Bronchial epithelial cell (primary cell): Measurements from ENCODE around the gene ANKRD6. TPM values are rescaled to one million over a fixed set of nuclear protein-coding genes. Genes with fewer than 3 reads are reported as not detected.

Experiments used
- DNase-seq: peaks from one replicate; pipeline ENCODE4 v3.0.0-alpha.2; 2010; ENCODE audit warnings: low read depth
- FAIRE-seq: peaks from 2 replicates; lab custom pipeline; 2011; peaks lifted over from hg19 to GRCh38; lab: Jason Lieb, UNC
- H3K27me3 ChIP-seq: 2 replicates; pipeline ENCODE4 v1.5.1; 2011; ENCODE audit warnings: low read length; ENCODE audit not compliant: control insufficient read depth, insufficient read depth
- H3K36me3 ChIP-seq: 2 replicates; pipeline ENCODE4 v1.5.1; 2011; ENCODE audit warnings: low read length; ENCODE audit not compliant: control insufficient read depth, insufficient read depth
- H3K4me3 ChIP-seq: 2 replicates; pipeline ENCODE4 v1.5.1; 2011; ENCODE audit warnings: mild to moderate bottlenecking, low read depth, low read length, control low read depth
- total RNA-seq: library from RNA; depleted of rRNA; stranded (reverse); fragments of >200 nt; gene quantifications from 2 replicates; pipeline ENCODE4 v1.2.1, GENCODE V29; 2014
- TF ChIP-seq, protein P1 (sequence below): IDR thresholded peaks from 2 replicates; pipeline ENCODE4 v1.5.1; 2011; ENCODE audit warnings: mild to moderate bottlenecking, moderate library complexity, low read length, control low read depth, inconsistent platforms; ENCODE audit not compliant: insufficient read depth, severe bottlenecking

Gene ANKRD6
- total RNA-seq, 1 donor from 2014 or later = 6.1 TPM

- FAIRE-seq = no peak
Observed at GRCh38 chr6:89410231-89410761, 22.7 kb upstream of the ANKRD6 start.

GRCh38 chr6:89410788-89411144 lies 22.2 kb upstream of the ANKRD6 start:
- TF ChIP-seq, protein P1, sequence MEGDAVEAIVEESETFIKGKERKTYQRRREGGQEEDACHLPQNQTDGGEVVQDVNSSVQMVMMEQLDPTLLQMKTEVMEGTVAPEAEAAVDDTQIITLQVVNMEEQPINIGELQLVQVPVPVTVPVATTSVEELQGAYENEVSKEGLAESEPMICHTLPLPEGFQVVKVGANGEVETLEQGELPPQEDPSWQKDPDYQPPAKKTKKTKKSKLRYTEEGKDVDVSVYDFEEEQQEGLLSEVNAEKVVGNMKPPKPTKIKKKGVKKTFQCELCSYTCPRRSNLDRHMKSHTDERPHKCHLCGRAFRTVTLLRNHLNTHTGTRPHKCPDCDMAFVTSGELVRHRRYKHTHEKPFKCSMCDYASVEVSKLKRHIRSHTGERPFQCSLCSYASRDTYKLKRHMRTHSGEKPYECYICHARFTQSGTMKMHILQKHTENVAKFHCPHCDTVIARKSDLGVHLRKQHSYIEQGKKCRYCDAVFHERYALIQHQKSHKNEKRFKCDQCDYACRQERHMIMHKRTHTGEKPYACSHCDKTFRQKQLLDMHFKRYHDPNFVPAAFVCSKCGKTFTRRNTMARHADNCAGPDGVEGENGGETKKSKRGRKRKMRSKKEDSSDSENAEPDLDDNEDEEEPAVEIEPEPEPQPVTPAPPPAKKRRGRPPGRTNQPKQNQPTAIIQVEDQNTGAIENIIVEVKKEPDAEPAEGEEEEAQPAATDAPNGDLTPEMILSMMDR = no peak
- Histone ChIP-seq H3K27me3 (peaks cover 25% of the 10 kb centered on the region), H3K36me3 (no peaks in the 10 kb centered on the region), H3K4me3 (peak overlapping the region; percentile 53)
- no peak for FAIRE-seq
- DNase-seq = no peak

More at GRCh38 chr6:89410231-89410761, 22.7 kb upstream of the ANKRD6 start:
- Histone ChIP-seq H3K27me3 (peaks cover 25% of the 10 kb centered on the region), H3K4me3 (no peak overlapping the region), H3K36me3 (no peaks in the 10 kb centered on the region)
- no peak for DNase-seq
- TF ChIP-seq, protein P1 = no peak

DNA sequence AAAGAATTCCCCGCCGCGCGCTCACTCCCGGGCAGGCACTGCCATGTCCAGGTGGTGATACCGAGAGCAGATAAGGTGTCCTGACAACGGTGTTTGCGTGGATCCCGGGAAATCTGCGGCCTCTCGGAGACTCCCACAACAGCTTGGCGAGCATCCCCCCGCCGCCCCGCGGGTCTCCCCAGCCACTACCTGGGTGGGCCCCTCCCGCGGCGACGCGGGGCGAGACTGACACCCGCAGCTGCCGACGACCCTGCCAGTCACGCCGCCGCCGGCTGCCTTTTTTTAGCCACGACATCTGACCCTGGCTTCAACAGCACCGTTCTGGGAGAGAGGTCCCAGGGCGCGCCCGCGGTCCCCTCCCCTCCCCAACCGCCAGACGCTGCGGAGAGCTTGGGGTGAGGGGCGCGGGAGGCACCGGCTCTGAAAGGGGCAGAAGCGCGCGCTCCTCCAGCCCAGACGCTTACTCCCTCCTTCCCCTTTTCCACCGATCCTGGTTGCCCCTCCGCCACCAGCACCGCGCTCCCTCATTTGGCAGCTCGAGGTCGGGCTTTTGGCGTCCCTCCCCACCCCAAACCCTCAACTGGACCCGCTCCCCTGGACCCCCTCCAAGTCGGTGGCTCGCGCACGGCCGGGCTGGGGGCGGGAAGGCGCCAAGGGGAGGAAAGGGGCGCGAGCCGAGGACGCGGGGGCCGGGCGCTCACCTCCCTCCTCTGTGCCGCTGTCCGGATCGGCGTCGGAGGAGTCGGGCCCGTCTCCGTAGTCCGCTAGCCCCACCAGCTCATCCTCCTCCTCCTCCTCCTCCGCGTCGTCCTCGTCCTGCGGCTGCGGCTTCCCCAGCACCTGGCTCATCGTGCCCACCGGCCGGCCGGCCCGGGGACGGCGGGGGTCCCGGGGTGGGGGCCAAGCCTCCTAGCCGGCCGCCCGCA lies 21.5 kb upstream of the ANKRD6 start:
- DNase-seq (no peak), FAIRE-seq (no peak)
- TF ChIP-seq, protein P1 = no peak
- Histone ChIP-seq H3K36me3 (no peaks in the 10 kb centered on the region), H3K27me3 (peaks cover 21% of the 10 kb centered on the region), H3K4me3 (peak overlapping the region; percentile 53)

DNA sequence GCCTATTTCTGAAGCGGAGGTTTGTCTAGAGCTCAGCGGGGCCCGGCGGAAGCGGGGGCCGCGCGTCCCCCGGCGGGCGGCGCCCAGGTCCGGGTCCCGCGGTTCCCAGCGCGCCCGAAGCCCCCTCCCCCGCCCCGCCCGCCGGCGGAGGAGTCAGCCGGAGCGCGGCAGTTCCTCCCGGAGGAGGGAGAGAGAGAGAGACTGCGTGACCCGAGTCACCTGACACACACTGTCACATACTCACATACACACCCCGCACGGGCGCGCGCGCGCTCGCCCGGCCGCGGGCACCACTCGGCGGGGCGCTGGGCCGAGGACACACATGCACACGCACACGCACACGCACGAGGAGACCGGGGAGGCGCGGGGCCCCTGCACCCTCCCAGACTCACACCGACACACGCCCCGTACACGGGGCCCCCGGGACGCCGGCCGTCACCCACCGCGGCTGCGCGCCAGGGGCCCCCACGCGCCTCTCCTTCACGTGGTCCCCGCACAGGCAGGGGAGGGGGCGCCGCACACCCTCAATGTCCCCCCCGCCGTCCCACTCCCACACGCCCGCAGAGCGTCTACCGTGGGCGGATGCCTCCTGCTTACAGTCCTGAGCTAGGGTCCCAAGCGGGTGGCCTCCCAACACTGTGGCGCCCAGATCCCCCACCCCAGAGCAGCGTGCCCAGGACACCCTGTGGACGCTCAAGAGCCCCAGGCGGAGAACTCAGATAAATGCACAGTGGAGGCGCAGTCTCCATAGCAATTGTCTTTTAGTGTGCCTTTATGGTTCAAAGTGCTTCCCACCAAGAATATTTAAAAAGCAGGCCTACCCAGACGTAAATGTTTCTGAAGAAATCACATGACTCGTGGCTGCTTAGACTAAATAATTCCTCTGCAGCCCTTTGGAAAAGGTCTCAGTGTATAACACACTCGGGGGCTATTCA lies 20.6 kb upstream of the ANKRD6 start, which contains the start of gene RRAGD:
TSS of gene RRAGD (minus strand) at position 203 of the 935 bp plus-strand sequence. CDS start 280 bp downstream, outside the sequence.
- FAIRE-seq = no peak
- Histone ChIP-seq H3K36me3 (no peaks in the 10 kb centered on the region), H3K4me3 (peak within 1 kb of the TSS; percentile 53), H3K27me3 (peaks cover 21% of the 10 kb centered on the region)
- DNase-seq = no peak
- TF ChIP-seq, protein P1 = no peak

GRCh38 chr6:89413006-89413400 lies 19.9 kb upstream of the ANKRD6 start:
- Histone ChIP-seq H3K27me3 (peaks cover 23% of the 10 kb centered on the region), H3K36me3 (no peaks in the 10 kb centered on the region), H3K4me3 (no peak overlapping the region)
- no peak for DNase-seq
- TF ChIP-seq, protein P1 = no peak
- FAIRE-seq = no peak
